HepG2 (cell line): ENCODE data around the gene NCOA3. TPM values are rescaled to one million over a fixed set of nuclear protein-coding genes. Genes with fewer than 3 reads are reported as not detected.

Experiments
- AGO2 ChIP-seq: fragments of 200-400 bp; formaldehyde crosslinking; optimal IDR thresholded peaks from 2 replicates; pipeline ENCODE3; 2017; ENCODE audit warnings: mild to moderate bottlenecking, low read depth, low read length, moderate library complexity
- BORCS8-MEF2B ChIP-seq: sonication (generic); formaldehyde crosslinking; IDR thresholded peaks from 2 replicates; pipeline ENCODE4 v1.8.0; 2022; ENCODE audit warnings: mild to moderate bottlenecking, missing genetic modification reagents
- IRF2 ChIP-seq: IDR thresholded peaks from 2 replicates; pipeline ENCODE4 v1.6.1; 2018; ENCODE audit warnings: missing genetic modification reagents, missing compliant biosample characterization
- KAT2B ChIP-seq: fragments of 150-350 bp; IDR thresholded peaks from 2 replicates; pipeline ENCODE4 v1.6.1; 2014; ENCODE audit warnings: low read depth, low read length, borderline replicate concordance
- KMT2B ChIP-seq: IDR thresholded peaks from 2 replicates; pipeline ENCODE4 v1.6.1; 2016; ENCODE audit warnings: missing genetic modification reagents, missing compliant biosample characterization
- RFX3 ChIP-seq: IDR thresholded peaks from 2 replicates; pipeline ENCODE4 v1.6.1; 2016; ENCODE audit warnings: missing biosample characterization, missing genetic modification reagents
- RXRA ChIP-seq: sonication (generic); formaldehyde crosslinking; IDR thresholded peaks from 2 replicates; pipeline ENCODE4 v1.5.1; 2020; ENCODE audit warnings: missing genetic modification reagents
- SOX6 ChIP-seq, 2 experiments: fragments of 450-650 bp in 1 of 2; sonication (generic) in 1 of 2; formaldehyde crosslinking in 1 of 2; IDR thresholded peaks; 2 replicates each; pipeline versions ENCODE4 v1.4.0 to v1.6.1; 2017 to 2020; ENCODE audit warnings: antibody characterized with exemption in 1 of 2, mild to moderate bottlenecking in 1 of 2, missing genetic modification reagents in 1 of 2
- SRF ChIP-seq: IDR thresholded peaks from 2 replicates; pipeline ENCODE4 v1.6.1; 2011; ENCODE audit warnings: mild to moderate bottlenecking, low read depth, low read length, moderate library complexity
- ZBTB38 ChIP-seq: sonication (generic); formaldehyde crosslinking; IDR thresholded peaks from 2 replicates; pipeline ENCODE4 v1.5.1; 2020; ENCODE audit warnings: mild to moderate bottlenecking, missing genetic modification reagents
- ZBTB40 ChIP-seq, 2 experiments: fragments of 450-650 bp in 1 of 2; sonication (generic) in 1 of 2; formaldehyde crosslinking in 1 of 2; IDR thresholded peaks; 2 replicates each; pipeline versions ENCODE4 v1.6.1 to v1.8.0; 2016 to 2022; ENCODE audit warnings: antibody characterized with exemption in 1 of 2, mild to moderate bottlenecking in 1 of 2, missing genetic modification reagents in 1 of 2
- ZFX ChIP-seq: sonication (generic); formaldehyde crosslinking; IDR thresholded peaks from 2 replicates; pipeline ENCODE4 v1.4.0; 2020; ENCODE audit warnings: mild to moderate bottlenecking, low read depth, missing genetic modification reagents, moderate library complexity
- ZMYM4 ChIP-seq: sonication (generic); formaldehyde crosslinking; IDR thresholded peaks from 2 replicates; pipeline ENCODE4 v1.8.1; 2023; ENCODE audit warnings: mild to moderate bottlenecking, missing genetic modification reagents
- ZNF264 ChIP-seq: sonication (generic); formaldehyde crosslinking; IDR thresholded peaks from 2 replicates; pipeline ENCODE4 v1.4.0; 2020; ENCODE audit warnings: missing genetic modification reagents
- ZNF343 ChIP-seq: sonication (generic); formaldehyde crosslinking; IDR thresholded peaks from 2 replicates; pipeline ENCODE4 v1.4.0; 2020; ENCODE audit warnings: mild to moderate bottlenecking, missing genetic modification reagents
- polyA plus RNA-seq, 8 experiments: library from polyadenylated mRNA; depleted of rRNA in 3 of 8; stranded (reverse) in 7 of 8; unstranded in 1 of 8; fragments of >200 nt; fragmentation: Illumina TruSeq in 4 of 8; extraction: Trizol in 4 of 8; gene quantifications; 2 replicates each; pipeline versions ENCODE4 v1.2.1 to v1.2.3, GENCODE V29; 2011 to 2016; ENCODE audit warnings: low read depth in 4 of 8, missing spikeins in 1 of 8, mixed read lengths in 1 of 8; ENCODE audit not compliant: insufficient read depth in 1 of 8
- total RNA-seq, 5 experiments: library from RNA; depleted of rRNA; stranded (reverse); fragments of >200 nt; fragmentation: Illumina TruSeq; extraction: Trizol; gene quantifications; 2 replicates each; pipeline ENCODE4 v1.2.3, GENCODE V29; 2016; ENCODE audit warnings: low read depth in 1 of 5
- TF ChIP-seq, protein P1 (sequence below): sonication (generic); formaldehyde crosslinking; IDR thresholded peaks from 2 replicates; pipeline ENCODE4 v1.5.1; 2020; ENCODE audit warnings: mild to moderate bottlenecking, missing genetic modification reagents, moderate library complexity

The NCOA3 gene
- total and polyA plus RNA-seq, 2 of the 13 experiments (the other 11 are each of a cell fraction or from before 2014, with no cell fraction given), result 35.0 to 56.8 TPM

GRCh38 chr20:47663354-47664067 is 161.8 kb downstream of the NCOA3 start (continued):
- TF ChIP-seq, protein P1, sequence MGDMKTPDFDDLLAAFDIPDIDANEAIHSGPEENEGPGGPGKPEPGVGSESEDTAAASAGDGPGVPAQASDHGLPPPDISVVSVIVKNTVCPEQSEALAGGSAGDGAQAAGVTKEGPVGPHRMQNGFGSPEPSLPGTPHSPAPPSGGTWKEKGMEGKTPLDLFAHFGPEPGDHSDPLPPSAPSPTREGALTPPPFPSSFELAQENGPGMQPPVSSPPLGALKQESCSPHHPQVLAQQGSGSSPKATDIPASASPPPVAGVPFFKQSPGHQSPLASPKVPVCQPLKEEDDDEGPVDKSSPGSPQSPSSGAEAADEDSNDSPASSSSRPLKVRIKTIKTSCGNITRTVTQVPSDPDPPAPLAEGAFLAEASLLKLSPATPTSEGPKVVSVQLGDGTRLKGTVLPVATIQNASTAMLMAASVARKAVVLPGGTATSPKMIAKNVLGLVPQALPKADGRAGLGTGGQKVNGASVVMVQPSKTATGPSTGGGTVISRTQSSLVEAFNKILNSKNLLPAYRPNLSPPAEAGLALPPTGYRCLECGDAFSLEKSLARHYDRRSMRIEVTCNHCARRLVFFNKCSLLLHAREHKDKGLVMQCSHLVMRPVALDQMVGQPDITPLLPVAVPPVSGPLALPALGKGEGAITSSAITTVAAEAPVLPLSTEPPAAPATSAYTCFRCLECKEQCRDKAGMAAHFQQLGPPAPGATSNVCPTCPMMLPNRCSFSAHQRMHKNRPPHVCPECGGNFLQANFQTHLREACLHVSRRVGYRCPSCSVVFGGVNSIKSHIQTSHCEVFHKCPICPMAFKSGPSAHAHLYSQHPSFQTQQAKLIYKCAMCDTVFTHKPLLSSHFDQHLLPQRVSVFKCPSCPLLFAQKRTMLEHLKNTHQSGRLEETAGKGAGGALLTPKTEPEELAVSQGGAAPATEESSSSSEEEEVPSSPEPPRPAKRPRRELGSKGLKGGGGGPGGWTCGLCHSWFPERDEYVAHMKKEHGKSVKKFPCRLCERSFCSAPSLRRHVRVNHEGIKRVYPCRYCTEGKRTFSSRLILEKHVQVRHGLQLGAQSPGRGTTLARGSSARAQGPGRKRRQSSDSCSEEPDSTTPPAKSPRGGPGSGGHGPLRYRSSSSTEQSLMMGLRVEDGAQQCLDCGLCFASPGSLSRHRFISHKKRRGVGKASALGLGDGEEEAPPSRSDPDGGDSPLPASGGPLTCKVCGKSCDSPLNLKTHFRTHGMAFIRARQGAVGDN (CRISPR knock-in tag), result peak; percentile 62
- peak; percentile 64; the same call in 1 of the 2 replicates for TF ChIP-seq ZBTB38 (CRISPR knock-in tag)
- TF ChIP-seq IRF2, result peak; percentile 87
- no peak for TF ChIP-seq KAT2B
- 0 out of 2 replicates have a peak, but pooled peaks have one; percentile 40 for TF ChIP-seq KMT2B (CRISPR knock-in tag)
- peak; percentile 30; the same call in 1 of the 2 replicates for TF ChIP-seq RXRA
- no peak for TF ChIP-seq SRF
- 0 out of 2 replicates have a peak, but pooled peaks have one; percentile 54 for TF ChIP-seq ZNF343
- TF ChIP-seq ZFX (CRISPR knock-in tag), result peak; percentile 73
- TF ChIP-seq BORCS8-MEF2B (CRISPR knock-in tag), result 0 out of 2 replicates have a peak, but pooled peaks have one; percentile 76
- 0 out of 2 replicates have a peak, but pooled peaks have one; percentile 23 for TF ChIP-seq ZMYM4
- no peak for TF ChIP-seq RFX3
- no peak for TF ChIP-seq ZNF264 (CRISPR knock-in tag)
- no peak for TF ChIP-seq ZBTB40 (IDR thresholded peaks at IDR 0.05)
- 0 out of 2 replicates have a peak, but pooled peaks have one; percentile 8 for TF ChIP-seq ZBTB40 (CRISPR knock-in tag; IDR thresholded peaks at IDR 0.05)
- peak; percentile 65 for TF ChIP-seq AGO2
- TF ChIP-seq SOX6 (IDR thresholded peaks at IDR 0.05), result no peak
- TF ChIP-seq SOX6 (CRISPR knock-in tag; IDR thresholded peaks at IDR 0.05), result peak; percentile 37; the same call in 1 of the 2 replicates
